COLO668 (cell line): ENCODE results near the gene BTBD10.
"Not testable (repeated sequence)": the region's sequence is repeated elsewhere in the genome, so short reads cannot be mapped to it uniquely, and the experiment has no call there.

Source experiments
- DNase-seq: peaks from one replicate; lab custom pipeline; 2025; ENCODE audit not compliant: unreplicated experiment; lab: John Stamatoyannopoulos, UW

The BTBD10 gene

GRCh38 chr11:13440100-13440855, 22.7 kb downstream of the BTBD10 start:
- DNase-seq = no peak

GRCh38 chr11:13438291-13438690, 24.7 kb downstream of the BTBD10 start:
- DNase-seq = no peak

DNA sequence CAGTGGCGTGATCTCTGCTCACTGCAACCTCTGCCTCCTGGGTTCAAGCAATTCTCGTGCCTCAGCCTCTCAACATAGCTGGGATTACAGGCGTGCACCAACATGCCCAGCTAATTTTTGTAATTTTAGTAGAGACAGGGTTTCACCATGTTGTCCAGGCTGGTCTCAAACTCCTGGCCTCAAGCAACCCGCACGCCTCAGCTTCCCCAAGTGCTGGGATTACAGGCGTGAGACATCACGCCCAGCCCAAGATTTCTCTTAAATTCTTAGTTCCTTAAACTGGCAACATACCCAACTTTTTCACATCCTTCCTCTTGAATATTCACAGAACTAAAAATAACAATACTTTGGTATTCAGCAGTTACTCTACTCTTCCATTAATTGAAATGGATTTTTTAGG, 26.2 kb downstream of the BTBD10 start:
- DNase-seq = not testable (repeated sequence)

DNA sequence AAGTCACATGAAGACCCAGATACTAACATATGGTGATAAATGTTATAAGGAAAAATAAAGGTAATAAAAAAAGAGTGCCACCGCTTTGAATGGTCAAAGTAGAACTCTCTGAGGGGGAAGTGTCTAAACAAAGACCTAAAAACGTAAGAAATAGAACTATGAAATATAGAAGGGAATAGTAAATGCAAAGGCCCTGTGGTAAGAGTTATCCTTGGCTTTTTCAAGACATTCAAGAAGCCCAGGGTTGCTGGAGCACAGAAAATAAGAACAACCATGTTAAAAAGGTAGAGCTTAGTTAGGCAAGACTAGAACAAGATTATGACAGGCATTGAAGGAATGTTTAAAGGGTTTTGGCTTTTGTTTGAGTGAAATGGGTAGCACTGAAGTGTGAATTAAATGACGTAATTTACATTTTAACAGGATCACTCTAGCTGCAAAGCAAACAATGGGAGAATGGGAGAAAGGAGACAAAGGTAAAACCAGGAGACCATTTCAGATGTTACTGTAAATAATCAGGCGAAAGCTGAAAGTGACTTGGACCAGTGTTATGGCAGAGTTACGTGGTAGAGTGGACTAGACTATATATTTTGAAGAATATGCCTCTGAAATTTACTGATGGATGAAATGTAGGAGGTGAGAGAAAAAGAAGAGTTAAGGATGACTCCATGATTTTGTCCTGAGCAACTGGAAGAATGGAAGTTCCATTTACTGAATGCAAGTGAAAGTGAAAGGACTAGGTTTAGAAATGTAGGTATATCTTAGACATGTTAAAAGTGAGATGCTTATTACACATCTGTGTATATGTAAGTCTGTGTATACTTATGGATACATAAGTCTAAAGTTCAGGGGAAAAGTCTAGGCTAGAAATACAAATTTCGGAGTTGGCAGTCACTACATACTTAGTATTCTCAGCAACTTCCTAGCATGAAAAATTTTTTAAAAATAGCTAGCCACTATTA, 28.5 kb downstream of the BTBD10 start:
- DNase-seq = no peak

- no peak for DNase-seq
These were observed 29.6 kb downstream of the BTBD10 start for GRCh38 chr11:13433437-13433836.

DNA sequence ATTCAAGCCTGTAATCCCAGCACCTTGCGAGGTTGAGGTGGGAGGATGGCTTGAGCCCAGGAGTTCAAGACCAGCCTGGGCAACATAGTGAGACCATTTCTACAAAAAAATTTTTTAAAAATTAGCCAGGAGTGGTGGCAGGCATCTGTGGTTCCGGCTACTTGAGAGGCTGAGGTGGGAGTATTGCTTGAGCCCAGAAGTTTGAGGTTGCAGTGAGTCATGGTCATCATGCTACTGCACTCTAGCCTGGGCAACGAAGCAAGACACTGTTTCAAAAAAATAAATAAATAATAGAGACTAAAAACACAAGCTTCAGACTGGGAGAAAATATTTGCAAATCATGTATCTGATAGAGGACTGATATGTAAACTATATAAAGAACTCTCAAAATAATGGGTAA, 33.2 kb downstream of the BTBD10 start:
- DNase-seq = no peak

- no peak for DNase-seq
These were observed 33.7 kb downstream of the BTBD10 start for GRCh38 chr11:13429288-13429687.

GRCh38 chr11:13427440-13427839, 35.6 kb downstream of the BTBD10 start:
- DNase-seq = no peak

DNA sequence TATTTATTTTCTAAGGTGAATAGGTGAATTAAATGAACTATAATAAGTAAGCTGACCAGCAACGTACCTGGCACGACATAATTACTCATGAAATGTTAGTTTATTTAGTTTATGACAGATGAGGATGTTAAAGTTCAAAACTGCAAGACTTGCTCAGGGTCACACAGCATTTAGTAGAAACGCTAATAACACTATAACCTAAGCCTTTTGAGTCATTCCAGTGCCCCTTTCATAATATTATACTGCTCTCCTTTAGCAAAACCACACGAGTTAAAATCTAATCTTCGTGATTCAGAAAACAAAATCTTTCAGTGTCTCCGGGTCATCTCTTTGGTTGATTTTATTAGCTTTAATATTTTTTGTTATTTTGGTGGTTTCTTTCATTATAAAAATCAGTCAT, 39.6 kb downstream of the BTBD10 start:
- DNase-seq = no peak

GRCh38 chr11:13421561-13421960, 41.5 kb downstream of the BTBD10 start:
- DNase-seq = no peak

DNA sequence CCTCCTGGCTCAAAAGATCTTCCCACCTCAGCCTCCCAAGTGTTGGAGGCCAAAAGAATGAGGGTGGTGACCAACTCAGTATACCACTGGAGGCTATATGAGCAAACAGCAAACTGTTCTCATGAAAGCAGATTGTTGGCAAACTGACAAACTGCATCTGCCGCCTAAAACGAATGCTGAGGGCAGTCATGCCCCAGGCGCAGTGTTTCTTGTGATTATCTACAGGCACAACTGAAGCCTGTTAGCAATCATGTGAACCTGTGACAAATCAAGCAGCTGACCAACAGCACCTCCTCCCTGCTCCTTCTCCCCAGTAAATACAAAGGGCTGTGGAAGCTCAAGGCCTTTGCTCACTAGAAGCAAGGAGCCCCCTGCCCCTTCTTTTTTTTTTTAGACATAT, 47.8 kb downstream of the BTBD10 start:
- no peak for DNase-seq

GRCh38 chr11:13405220-13405619, 57.8 kb downstream of the BTBD10 start:
- no peak for DNase-seq

DNA sequence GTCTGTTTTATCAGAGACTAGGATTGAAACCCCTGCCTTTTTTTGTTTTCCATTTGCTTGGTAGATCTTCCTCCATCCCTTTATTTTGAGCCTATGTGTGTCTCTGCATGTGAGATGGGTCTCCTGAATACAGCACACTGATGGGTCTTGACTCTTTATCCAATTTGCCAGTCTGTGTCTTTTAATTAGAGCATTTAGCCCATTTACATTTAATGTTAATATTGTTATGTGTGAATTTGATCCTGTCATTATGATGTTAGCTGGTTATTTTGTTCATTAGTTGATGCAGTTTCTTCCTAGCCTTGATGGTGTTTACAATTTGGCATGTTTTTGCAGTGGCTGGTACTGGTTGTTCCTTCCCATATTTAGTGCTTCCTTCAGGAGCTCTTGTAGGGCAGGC, 64.7 kb downstream of the BTBD10 start:
- not testable (repeated sequence) for DNase-seq

DNA sequence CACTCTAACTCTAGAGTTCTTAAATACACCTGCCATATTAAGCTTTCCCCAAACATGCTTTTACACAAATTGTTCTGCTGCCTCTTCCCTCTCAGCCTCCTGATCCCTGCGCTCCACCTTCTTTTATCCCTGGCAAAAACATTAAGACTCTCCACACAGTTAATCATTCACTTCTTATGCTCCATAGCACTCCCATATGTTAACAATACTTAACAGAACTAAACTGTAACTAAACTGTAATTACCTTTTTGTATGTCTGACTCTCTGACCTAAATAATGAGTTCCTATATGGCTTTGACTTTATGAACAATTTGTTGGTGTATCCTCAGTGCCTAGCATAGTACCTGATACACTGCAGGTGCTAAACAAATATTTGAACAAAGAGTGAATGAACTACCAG, 71.8 kb downstream of the BTBD10 start:
- DNase-seq = no peak

- DNase-seq = no peak
These were observed 74.3 kb downstream of the BTBD10 start for GRCh38 chr11:13388741-13389140.

GRCh38 chr11:13386567-13386966, 76.5 kb downstream of the BTBD10 start:
- peak; percentile 44 for DNase-seq

DNA sequence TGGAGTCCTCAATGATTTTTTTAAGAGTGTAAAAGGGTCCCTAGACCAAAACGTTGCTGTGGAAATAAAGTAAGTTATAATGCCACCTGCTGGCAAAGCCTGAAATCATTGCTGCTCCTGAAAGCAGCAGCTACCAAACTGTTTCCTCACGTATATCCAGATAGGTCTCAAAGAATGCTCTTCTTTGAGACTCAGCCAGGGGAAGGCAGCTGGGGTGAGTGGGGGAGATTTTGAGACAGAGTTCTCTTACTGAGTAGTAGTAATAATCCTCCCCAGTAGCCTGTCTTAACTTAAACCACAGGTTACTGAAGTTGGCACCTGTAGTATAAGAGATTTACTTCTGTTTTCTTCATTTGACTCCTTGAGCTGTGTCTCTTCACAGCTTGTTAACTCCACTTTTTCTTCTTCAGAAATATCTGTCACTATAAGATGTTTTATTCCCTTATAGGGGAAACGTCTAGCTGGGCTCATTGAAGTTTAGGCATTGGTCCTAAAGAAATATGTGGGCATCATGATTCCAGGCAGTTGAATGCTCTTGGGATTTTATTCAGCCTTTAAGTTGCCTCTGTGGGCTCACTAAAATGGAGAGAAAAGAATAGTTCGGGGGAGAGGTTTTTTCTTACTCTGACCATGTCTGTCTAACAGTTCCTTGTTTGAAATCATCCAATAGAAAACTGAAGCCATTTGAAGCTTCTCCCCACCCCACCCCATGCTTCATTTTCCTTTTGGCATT, 77.9 kb downstream of the BTBD10 start:
- DNase-seq = peak; percentile 16

GRCh38 chr11:13382751-13383150, 80.3 kb downstream of the BTBD10 start:
- no peak for DNase-seq

- DNase-seq = no peak
These were observed 82.3 kb downstream of the BTBD10 start for GRCh38 chr11:13380731-13381130.

DNA sequence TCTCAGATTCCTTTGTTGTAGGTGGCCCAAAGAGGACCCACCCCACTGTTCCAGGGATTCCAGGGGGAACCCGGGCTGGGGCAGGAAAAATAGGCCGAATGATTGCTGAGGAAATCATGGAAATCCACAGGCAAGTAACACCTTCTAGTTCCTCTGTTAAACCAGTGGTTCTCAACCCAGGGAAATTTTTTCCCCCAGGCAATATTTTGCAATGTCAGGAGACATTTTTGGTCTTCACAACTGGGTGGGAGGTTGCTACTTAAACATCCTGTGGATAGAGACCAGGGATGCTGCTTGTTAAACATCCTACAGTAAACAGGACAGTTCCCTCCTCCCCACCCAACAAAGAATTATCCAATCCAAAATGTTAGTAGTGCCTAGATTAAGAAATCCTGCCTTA, 84.7 kb downstream of the BTBD10 start:
- DNase-seq = no peak

DNA sequence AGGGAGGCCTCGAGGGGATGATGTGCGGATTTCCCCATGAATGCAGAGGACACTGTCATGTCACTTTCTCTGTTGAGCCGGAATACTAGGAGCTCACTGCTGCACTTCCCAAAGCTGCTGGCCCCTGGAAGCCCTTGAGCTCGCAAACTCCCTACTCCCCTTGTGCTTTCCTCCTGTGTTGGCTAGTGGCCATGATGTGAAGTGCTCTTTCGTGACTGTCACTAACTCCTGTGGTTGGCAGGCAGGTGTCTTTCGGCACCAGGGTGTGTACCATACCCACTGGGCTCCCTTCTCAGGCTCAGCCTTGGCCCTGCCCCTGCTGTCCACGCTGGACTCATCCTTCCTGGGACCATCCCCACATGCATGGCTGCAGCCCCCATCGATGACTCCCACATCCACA, 86.2 kb downstream of the BTBD10 start:
- no peak for DNase-seq
